GM18508 (cell line): ENCODE measurements around the gene FSD2.
A peak's percentile ranks its signal among the peaks of the same experiment; 100 is the strongest.
"Not testable (repeated sequence)": the region's sequence is repeated elsewhere in the genome, so short reads cannot be mapped to it uniquely, and the experiment has no call there.

Experiments
- ATAC-seq: cut with Tn5 transposase; IDR thresholded peaks from one replicate; pipeline ENCODE4 v1.9.1; 2021; ENCODE audit warnings: moderate number of reproducible peaks; ENCODE audit not compliant: insufficient read depth, unreplicated experiment

FSD2 gene

DNA sequence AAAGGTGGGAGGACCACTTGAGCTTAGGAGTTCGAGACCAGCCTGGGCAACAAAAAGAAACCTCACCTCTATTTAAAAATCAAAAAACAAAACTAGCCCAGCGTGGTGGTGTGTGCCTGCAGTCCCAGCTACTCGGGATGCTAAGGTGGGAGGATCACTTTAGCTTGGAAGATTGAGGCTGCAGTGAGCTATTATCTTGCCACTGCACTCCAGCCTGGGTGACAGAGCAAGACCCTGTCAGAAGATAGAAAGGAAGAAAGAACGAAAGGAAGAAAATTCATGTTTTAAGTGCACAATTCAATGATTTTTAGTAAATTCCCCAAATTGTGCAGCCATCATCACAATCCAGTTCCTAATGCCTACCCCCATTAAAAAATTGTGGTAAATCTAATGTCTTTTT is 7.8 kb downstream of the FSD2 start:
- ATAC-seq, result no peak

DNA sequence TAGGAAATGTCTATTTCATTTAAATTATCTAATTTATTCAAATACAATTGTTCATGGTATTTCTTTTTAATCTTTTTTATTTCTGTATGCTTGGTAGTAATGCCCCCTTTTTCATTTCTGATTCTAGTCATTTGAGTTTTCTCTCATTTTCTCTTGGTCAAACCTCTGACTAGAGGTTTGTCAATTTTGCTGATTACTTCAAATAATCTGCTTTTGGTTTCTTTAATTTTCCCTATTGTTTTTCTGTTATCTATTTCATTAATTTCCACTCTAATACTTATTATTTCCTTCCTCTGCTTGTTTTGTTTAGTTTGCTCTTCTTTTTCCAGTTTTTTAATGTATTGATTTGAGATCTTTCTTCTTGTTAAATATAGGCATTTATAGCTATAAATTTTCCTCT is 12.1 kb downstream of the FSD2 start:
- no peak for ATAC-seq

DNA sequence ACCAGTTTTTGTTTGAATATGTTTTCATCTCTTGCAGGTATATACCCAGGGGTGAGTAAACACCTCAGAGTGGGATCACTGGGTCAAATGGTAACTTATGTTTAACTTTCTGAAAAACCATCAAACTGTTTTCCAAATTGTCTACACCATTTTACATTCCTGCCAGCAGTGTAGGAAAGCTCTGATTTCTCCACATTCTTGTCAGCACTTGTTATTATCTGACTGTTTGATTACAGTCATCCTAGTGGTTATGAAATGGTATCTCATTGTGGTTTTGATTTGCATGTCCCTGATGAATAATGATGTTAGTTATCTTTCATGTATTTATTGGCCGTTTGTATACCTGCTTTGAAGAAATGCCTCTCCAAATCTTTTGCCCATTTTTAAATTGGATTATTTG is 13.8 kb downstream of the FSD2 start:
- no peak for ATAC-seq

DNA sequence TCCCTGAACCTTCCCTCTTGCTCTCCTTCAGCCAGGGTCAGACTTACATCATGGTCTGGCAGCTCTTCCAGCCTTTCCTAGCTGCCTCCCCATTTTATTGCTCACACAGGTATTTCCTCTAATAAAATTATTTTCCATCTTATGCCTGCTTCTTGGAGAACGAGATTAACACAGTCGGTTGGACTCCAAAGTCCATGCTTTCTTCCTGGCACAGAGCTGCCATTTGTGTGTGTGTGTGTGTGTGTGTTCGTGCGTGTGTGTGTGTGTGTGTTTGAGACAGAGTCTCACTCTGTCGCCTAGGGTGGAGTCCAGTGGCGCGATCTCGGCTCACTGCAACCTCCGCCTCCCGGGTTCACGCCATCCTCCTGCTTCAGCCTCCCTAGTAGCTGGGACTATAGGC is 15.5 kb downstream of the FSD2 start:
- no peak for ATAC-seq

DNA sequence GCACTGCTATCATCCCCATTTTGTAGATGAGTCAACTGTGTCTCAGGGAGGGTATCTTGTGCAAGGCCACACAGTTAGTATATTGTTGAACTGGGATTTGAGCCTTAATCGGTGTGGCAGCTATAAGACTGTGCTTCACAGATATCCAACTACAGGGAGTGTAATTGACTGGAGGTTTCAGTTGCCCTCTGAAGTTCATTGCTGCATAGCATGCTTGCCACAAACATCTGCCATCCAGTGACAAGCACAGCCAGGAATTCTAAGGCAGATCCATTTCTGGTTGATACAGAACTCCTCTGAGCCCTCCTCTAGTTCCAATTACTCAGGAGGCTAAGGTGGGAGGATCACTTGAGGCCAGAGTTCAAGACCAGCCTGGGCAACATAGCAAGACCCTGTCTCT is 16.4 kb downstream of the FSD2 start:
- no peak for ATAC-seq

DNA sequence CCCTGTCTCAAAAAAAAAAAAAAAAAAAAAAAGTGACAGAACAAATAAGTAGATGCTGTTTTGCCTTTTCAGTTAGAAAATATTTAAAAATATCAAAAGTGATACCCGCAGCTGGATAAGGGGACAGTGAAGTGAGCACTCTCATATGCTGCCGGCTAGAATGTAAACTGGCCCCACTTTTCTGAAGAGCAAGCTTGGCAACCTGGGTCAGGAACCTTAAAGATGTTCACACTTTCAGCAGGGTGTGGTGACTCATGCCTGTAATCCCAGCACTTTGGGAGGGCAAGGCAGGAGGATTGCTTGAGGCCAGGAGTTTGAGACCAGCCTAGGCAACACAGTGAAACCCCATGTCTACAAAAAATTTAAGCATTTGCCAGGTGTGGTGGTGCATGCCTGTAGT is 17.4 kb downstream of the FSD2 start:
- ATAC-seq, result no peak

DNA sequence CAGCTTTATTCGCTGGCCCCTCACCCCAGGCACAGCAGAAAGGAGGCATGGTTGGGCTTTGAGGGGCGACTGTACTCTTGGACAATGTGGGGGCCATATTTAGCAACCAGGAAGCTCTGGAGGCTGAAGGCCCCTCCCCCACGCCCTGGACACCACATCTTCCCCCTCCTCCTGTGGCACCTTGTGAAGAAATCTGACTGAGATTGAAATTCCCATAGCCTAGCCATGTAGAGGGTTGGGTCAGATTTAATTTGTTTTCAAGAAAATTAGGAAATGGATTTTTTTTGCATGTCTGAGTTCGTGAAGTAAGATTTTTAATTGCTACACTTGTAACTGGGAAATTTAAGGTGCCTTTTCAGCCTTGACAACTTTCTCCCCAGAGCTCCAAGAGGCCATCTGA is 24.5 kb downstream of the FSD2 start:
- no peak for ATAC-seq

DNA sequence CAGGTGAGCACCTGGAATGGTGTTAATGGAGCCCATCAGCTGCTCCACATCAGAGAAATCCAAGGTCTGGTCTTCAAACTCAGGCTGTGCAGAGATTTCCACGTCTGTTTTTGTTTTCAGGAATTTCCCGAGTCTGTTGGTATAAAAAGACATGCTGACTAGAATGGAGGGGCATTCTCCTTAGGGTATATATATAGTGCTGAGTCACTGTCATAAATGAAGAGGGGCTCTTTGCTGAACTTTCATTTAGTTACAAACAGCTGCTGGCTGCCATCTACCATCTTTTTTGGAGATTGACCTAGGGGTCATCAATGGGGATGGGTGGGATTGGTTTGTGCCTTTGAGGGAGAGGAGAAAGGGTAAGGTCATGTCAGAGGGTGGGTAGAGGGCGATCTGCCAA is 27.1 kb downstream of the FSD2 start:
- no peak for ATAC-seq

DNA sequence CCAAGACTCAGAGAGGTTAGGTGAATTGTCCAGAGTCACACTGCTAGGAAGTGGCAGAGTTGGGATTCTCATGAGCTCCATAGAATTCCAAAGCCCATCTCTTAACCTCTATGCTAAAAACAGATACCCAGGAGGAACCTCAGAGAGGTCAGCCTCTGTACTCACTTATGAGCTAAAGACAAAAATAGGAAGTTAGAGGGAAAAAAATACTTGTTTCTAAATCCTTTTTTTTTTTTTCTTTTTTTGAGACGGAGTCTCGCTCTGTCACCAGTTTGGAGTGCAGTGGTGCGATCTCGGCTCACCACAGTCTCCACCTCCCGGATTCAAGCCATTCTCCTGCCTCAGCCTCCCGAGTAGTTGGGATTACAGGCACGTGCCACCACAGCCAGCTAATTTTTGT is 31.4 kb downstream of the FSD2 start:
- ATAC-seq, result no peak

DNA sequence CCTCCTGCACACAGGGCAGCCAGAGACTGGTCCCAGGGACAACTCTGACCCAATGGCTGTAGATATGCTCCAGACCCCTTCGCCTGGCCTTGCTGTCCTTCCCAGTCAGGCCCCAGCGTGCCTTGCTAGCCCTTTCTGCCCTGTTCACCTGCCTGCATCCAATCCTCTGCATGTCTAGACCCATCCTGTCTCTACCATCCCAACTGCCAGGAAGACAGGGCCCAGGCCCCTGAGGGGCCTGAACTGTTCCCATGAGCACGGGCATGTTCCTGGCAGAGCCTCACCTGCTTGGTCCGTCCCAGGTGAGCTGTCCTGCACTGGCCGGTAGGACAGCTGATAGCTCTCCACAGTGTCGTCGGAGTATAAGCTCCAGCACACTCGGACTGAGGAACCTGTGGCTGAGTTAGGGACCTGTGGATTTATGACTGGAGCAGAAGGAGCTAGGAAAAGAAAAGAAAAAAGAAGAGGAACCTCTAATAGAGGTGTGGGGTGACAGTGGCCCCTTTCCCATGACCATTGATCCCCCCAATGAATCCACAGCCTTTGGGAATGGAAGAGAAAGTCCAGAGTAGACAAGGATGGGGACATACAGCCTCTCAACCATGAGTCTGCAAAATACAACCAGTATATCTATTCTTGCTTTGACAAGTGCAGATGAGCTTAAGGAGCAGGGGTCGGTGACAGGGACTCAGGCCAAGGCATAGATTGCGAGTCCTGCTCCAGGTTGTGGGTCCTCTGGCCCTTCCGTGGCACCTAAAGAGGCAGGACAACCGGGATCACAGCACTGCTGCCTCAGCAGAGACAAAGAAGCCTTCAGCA is 33.9 kb downstream of the FSD2 start:
- no peak for ATAC-seq

DNA sequence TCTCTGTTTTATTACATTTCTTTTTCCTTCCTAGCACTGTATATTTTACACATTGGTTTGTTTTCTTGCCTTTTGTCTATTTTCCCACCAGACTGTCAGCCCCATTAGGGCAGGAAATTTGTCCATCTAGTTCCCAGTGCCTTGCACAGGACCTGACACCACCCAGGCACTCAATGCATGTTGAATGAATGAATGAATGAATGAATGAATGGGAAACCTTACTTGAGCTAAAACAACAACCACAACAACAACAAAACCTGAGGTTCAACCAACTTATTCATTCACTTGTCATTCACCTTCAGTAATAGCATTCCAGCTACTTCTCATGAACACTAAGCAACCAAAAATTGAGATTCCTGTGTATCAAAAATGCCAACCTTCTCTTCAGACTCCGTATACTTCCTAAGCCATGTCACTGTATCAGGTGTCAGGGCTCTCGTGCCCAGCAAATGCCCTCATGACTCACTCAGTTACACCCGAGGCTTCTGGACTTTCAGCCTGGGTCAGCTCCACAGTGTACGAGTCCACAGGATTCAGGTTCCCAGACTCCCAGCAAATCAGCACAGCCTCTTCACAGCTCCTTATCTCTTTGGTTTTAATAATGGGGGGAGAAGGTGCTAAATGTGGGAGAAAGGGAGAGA is 37.3 kb downstream of the FSD2 start:
- no peak for ATAC-seq

DNA sequence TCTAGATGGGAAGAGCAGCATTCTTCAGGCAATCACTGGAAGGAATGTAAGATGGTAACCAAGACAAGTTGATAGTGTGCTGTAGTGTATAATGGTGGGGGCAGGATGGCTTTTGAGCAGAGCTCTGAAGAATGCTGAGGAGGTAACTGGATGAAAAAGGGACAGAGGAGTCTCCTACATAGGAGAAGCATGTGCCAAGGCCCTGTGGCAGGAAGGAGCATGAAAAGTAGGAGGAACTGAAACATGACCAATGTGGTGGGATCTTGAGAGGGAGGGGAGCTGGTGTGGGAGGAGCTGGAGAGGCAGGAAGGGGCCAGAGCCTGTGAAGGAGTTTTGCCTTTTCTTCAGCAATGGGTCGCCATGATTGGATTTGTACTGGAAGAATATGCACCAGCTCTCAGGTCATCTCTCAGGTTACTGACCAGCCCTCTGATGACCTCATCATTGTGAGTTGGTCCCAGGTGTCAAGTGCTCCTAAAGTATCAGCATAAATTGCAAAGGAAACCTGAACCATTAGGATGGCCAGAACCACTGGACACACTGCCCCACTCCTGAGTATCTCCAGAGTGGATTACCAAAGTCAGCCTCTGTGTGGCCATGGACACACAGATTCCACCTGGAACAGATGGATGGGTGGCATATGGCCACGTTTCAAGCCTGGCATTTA is 38.6 kb downstream of the FSD2 start:
- ATAC-seq, result no peak

DNA sequence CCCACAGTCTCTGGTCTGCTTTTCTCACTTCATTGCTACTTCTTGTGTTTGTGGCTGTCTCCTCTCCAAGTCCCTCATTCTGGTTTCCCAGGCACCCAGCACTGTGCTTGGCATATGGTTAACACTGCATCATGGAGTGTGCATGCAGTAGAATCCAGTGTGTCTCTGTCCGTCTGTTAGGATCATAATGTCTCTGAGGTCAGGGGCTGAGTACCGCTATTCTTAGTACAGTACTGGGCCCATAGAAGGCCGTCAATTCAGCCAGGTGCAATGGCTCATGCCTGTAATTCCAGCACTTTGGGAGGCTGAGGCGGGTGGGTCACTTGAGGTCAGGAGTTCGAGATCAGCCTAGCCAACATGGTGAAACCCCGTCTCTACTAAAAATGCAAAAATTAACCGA is 39.7 kb downstream of the FSD2 start:
- not testable (repeated sequence) for ATAC-seq

DNA sequence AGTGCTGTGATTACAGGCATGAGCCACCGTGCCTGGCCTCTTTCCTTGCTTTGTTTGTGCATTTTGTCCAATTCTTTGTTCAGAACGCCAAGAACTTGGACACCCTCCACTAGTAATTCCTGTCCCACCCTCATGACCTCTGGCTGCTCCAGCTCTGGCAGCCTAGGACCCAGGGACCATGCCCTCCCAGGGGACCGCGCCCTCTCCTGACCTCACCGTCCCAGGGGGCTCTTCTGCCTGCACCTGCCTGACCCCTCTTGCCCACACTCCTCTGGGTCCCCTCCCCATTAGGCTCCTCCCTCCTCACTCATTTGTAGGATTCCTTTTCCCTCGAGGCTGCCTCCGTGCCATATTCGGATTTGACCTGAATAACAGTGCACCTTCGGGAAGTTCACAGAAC is 41.1 kb downstream of the FSD2 start:
- no peak for ATAC-seq

DNA sequence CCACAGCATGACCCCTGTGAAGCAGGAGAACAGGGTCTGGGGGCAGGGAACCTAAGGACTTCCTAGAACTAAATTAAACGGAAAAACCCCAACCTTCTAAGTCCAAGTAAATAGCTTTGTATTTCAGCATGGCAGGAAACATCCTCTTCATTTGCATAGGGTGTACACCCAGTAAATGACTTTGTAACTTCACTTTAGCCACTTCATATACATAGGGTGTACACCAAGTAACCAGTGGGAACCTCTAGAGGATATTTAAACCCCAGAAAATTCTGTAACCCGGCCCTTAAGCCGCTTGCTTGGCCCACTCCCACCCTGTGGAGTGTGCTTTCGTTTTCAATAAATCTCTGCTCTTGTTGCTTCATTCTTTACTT is 41.8 kb downstream of the FSD2 start:
- ATAC-seq, result no peak

DNA sequence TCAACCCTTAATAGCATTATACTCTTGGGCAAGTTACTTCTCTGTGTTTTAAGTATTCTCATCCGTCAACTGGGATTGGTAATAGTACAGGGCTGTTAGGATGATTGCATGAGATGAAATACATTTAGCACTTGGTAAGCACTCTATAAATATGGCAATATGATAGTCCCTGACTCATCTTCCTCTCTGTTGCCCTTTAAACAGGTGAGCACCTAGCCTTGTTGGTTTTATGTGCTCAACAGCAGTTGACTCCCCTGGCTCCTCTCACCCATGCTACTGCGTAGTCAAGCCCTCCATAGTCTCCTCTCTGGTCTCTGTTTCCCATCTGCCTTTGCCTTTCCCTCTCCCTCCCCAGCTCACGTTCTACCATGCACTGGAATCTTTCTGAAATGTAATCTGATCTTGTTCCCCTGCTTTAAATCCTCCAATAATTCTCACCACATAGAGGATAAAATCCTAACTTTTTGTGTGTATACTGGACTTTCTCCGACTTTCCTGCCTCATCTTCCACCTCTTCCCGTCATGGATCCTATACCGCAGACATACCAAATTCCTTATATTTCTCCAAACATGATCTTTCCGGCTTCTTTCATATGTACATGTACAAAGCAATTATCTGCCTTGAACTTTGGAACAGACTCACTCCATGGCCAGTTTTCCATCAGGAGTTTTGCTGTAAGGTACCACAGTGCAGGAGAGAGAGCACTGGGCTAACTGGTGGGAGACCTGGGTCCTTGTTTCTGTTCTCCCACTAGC is 42.3 kb downstream of the FSD2 start:
- no peak for ATAC-seq

DNA sequence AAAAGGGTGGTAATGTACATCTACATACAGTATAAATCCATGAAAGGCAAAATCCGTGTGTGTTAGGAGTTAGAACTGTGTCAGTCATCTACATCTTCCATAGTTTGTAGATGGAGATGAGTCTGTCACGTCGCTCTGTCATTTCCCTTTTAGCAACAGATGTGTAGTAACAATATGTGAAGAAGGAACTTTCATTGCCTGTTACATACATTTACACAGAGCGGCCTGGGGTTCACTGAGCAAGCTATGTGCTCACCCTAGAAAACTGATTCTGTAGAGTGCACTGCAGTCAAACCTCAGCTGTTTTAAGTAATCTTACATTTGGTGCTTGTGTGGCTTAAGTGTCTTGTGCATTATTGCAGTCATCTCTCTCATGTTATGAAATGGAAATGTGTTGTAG is 54.6 kb downstream of the FSD2 start:
- no peak for ATAC-seq

DNA sequence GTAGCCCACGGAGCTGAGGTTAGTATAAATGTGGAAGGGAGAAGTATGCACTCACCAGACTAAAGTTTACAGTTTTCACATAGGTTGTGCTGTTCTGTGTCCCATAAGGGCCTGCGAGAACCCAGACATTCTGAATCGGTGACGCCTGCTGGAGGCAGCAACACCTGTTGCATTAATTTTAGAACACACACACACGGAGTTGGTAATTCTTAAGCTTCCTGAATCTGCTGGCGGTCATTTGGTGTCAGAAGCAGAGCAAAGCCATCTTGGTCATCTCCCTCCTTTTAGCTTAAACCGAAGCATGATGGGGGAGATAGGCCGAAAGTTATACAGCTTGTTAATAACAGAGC is 55.1 kb downstream of the FSD2 start:
- peak; percentile 16 for ATAC-seq

DNA sequence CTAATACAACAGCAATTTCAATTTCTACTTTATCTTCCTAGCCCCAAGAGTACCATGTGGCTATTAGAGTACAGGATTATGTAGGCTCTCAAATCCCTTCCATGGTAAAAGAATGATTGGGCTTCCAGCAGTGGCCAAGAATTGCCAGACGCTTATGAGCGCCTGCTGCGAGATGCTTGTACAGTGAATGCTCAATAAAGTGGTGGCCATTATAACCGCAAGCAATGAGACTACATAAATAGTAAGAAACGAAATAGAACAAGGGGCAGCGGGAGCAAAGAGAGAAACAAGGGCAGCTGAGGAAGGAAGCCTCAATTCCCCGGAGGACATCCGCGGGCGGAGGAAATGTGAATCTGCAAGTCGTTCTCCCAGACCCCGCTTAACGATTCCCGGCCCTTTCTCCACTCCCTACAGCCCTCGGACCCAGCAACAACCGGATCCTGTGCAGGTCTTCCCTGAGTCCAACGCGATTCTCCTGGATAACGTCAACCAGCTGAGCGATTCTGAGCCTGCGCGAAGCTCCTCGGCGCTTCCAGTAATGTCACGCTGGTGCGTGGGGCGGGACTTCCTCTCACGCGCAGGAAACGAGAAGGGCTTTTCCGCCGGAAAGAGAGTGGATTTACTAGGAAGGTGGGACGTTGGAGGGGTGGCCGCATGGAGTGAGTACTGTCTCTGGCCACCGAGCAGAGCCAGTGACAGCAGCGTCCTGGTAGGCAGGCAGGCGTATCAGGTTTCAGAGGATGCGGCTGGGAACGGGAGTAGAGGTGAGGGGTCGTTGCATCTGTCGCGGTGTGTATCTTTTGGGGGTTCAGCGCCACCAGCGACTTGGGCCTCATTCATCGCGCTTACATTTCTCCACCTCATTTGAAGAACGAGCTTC is 55.7 kb downstream of the FSD2 start:
- peak; percentile 77 for ATAC-seq

DNA sequence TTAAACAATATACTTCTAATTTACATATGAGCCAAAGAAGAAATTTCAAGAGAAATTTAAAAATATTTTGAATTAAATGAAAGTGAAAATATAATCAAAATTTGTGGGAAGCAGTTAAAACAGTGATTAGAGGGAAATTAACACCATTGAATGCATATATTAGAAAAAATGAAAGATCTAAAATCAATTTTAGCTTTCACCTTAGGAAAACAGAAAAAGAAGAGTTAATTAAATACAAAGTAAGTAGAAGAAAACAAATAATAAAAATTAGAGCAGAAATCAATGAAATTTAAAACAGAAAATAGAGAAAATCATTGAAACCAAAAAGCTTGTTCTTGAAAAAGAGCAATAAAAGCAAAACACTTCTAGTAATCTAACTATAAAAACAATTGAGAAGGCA is 57.6 kb downstream of the FSD2 start:
- ATAC-seq, result no peak
